ENCODE measurements around the gene NFKBIE. TPM values are rescaled to one million over a fixed set of nuclear protein-coding genes. Genes with fewer than 3 reads are reported as not detected.

Gene NFKBIE
- total and polyA plus RNA-seq, 9 of the 15 experiments (the other 6 are each of a cell fraction or from before 2014, with no cell fraction given), result 2.1 to 16.4 (median 11.7) TPM

DNA sequence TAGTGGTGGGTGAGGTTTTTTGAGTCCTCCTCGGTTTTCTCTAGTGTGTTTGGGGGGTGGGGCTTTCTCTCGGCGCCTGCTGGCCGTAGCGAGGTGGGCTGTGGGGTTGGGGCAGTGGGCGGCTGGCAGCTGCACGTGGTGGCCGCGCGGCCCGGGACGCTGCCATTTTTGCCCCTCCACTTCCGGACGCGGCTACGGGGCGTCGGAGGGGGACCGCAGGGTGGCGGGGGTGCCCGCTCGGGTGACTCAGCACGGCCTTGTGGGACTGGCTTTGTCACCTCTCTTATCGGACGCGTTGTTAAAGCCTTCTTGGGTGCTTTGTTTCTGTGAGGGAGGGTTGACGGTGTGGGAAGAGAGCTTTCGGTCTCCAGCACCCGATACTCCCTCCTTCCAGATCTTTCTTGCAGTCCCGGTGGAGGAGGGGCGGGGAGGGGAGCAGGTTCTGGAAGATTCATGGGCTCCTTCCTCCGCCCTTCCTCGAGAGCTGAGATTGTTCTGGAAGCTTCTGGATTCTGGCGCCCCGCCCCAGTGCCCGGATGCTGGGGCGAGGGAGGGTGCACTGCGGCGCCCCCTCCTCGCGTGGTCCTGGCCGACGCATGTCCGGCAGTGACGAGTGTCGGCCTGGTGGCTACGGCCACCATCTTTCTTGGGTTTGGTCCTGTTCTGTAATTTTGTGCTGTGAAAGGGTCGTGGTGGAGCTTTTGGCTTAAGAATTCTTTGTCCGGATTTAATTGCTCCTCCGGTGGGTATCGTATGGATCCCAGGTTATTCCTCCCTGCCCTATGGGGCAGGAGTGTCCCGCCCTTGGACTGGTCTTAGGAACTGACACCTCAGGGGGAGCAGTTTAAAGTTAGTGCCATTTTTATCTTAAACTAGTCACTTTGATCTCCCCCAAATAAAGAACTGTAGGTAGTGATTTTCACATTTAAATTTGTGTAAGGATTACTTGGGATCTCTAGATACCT, 17.7 kb downstream of the NFKBIE start (continued):
- TF ChIP-seq ESRRB (CRISPR knock-in tag; IDR thresholded peaks at IDR 0.05; ENCODE audit: borderline replicate concordance) (no peak; the same call in 1 of the 2 replicates), ZSCAN32 (CRISPR knock-in tag; IDR thresholded peaks at IDR 0.05) (no peak; the same call in 1 of the 2 replicates), POLR2H (tag; IDR thresholded peaks at IDR 0.05; ENCODE audit: low read depth) (peak; percentile 88), MYC (IDR thresholded peaks at IDR 0.05; ENCODE audit: low read depth, low read length) (peak; percentile 98), MYC (CRISPR knock-in tag; IDR thresholded peaks at IDR 0.05; ENCODE audit: borderline replicate concordance, low read depth) (peak; percentile 100), CC2D1A (IDR thresholded peaks at IDR 0.05) (no peak), ZNF696 (CRISPR knock-in tag; conservative IDR thresholded peaks at IDR 0.05) (no peak), ZNF41 (CRISPR knock-in tag; conservative IDR thresholded peaks at IDR 0.05) (no peak), PTBP1 (IDR thresholded peaks at IDR 0.05; ENCODE audit: low read depth, low read length) (peak; percentile 85; the same call in 1 of the 2 replicates), SIRT6 (IDR thresholded peaks at IDR 0.05; ENCODE audit: low read depth, low read length) (no peak), MEF2D (tag; conservative IDR thresholded peaks at IDR 0.05; ENCODE audit: low read depth) (no peak; the same call in 1 of the 2 replicates), RBM15 (IDR thresholded peaks at IDR 0.05; ENCODE audit: insufficient read depth, low read length) (0 out of 2 replicates have a peak, but pooled peaks have one; percentile 21), SMAD4 (CRISPR knock-in tag; conservative IDR thresholded peaks at IDR 0.05) (peak; percentile 44), GABPB2 (CRISPR knock-in tag; conservative IDR thresholded peaks at IDR 0.05) (no peak; the same call in 1 of the 2 replicates), NFE2L1 (tag; IDR thresholded peaks at IDR 0.05; ENCODE audit: borderline replicate concordance, low read depth) (no peak)
- TF ChIP-seq, protein P1, sequence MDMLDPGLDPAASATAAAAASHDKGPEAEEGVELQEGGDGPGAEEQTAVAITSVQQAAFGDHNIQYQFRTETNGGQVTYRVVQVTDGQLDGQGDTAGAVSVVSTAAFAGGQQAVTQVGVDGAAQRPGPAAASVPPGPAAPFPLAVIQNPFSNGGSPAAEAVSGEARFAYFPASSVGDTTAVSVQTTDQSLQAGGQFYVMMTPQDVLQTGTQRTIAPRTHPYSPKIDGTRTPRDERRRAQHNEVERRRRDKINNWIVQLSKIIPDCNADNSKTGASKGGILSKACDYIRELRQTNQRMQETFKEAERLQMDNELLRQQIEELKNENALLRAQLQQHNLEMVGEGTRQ (CRISPR knock-in tag; IDR thresholded peaks at IDR 0.05), result peak; percentile 40
- TF ChIP-seq, protein P2, sequence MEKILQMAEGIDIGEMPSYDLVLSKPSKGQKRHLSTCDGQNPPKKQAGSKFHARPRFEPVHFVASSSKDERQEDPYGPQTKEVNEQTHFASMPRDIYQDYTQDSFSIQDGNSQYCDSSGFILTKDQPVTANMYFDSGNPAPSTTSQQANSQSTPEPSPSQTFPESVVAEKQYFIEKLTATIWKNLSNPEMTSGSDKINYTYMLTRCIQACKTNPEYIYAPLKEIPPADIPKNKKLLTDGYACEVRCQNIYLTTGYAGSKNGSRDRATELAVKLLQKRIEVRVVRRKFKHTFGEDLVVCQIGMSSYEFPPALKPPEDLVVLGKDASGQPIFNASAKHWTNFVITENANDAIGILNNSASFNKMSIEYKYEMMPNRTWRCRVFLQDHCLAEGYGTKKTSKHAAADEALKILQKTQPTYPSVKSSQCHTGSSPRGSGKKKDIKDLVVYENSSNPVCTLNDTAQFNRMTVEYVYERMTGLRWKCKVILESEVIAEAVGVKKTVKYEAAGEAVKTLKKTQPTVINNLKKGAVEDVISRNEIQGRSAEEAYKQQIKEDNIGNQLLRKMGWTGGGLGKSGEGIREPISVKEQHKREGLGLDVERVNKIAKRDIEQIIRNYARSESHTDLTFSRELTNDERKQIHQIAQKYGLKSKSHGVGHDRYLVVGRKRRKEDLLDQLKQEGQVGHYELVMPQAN (IDR thresholded peaks at IDR 0.05; ENCODE audit: borderline replicate concordance), result peak; percentile 100
- TF ChIP-seq, protein P3, sequence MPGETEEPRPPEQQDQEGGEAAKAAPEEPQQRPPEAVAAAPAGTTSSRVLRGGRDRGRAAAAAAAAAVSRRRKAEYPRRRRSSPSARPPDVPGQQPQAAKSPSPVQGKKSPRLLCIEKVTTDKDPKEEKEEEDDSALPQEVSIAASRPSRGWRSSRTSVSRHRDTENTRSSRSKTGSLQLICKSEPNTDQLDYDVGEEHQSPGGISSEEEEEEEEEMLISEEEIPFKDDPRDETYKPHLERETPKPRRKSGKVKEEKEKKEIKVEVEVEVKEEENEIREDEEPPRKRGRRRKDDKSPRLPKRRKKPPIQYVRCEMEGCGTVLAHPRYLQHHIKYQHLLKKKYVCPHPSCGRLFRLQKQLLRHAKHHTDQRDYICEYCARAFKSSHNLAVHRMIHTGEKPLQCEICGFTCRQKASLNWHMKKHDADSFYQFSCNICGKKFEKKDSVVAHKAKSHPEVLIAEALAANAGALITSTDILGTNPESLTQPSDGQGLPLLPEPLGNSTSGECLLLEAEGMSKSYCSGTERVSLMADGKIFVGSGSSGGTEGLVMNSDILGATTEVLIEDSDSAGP (CRISPR knock-in tag; IDR thresholded peaks at IDR 0.05), result no peak
- TF ChIP-seq, protein P4, sequence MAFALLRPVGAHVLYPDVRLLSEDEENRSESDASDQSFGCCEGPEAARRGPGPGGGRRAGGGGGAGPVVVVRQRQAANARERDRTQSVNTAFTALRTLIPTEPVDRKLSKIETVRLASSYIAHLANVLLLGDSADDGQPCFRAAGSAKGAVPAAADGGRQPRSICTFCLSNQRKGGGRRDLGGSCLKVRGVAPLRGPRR (CRISPR knock-in tag; IDR thresholded peaks at IDR 0.05), result peak; percentile 23; the same call in 1 of the 2 replicates
- TF ChIP-seq, protein P5, sequence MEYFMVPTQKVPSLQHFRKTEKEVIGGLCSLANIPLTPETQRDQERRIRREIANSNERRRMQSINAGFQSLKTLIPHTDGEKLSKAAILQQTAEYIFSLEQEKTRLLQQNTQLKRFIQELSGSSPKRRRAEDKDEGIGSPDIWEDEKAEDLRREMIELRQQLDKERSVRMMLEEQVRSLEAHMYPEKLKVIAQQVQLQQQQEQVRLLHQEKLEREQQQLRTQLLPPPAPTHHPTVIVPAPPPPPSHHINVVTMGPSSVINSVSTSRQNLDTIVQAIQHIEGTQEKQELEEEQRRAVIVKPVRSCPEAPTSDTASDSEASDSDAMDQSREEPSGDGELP (CRISPR knock-in tag; IDR thresholded peaks at IDR 0.05; ENCODE audit: borderline replicate concordance), result peak; percentile 77; the same call in 1 of the 2 replicates
